Transverse colon (tissue), 4 donors: Measurements from ENCODE around the gene IZUMO3.

ENCODE experiments used
- EP300 ChIP-seq: sonication (generic); formaldehyde crosslinking; IDR thresholded peaks from one replicate; pipeline ENCODE4 v1.6.1; 2017; ENCODE audit warnings: antibody characterized with exemption, low read depth
- POLR2A ChIP-seq: fragments of 450-650 bp; IDR thresholded peaks from one replicate; pipeline ENCODE4 v1.6.1; 2016; ENCODE audit warnings: antibody characterized with exemption, mild to moderate bottlenecking, moderate library complexity
- POLR2AphosphoS5 ChIP-seq, 3 donors: sonication (generic); formaldehyde crosslinking; IDR thresholded peaks; one replicate each; pipeline ENCODE4 v1.6.1; 2016; ENCODE audit warnings: antibody characterized with exemption in 3 of 3
- TF ChIP-seq, protein P1 (sequence below), 5 experiments: fragments of 200-600 bp in 3 of 5; fragments of 450-650 bp in 2 of 5; sonication (generic) in 3 of 5; IDR thresholded peaks; 1 replicate in 2 of 5; 2 replicates in 3 of 5; pipeline ENCODE4 v1.5.1; 2016 to 2017; ENCODE audit warnings: antibody characterized with exemption in 5 of 5, inconsistent platforms in 3 of 5, mild to moderate bottlenecking in 2 of 5, moderate library complexity in 1 of 5

DNA sequence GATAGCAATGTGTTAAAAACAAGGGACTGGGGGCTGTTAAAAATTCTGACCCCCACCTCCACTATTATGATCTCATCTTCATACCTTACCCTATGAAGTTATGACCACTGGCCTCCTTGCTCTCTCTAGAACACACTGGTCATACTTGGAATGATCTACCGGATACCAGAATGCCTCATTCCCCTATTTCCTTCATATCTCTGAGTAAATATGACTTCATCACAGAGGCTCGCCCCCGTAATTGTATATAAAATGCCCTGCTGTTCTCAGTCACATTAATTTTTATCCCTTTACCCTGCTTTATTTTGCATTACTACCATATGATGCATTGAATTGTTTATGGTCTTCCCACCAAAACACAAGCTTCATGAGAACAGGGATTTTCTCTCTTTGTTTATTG is 29.2 kb downstream of the IZUMO3 start:
- TF ChIP-seq, protein P1, sequence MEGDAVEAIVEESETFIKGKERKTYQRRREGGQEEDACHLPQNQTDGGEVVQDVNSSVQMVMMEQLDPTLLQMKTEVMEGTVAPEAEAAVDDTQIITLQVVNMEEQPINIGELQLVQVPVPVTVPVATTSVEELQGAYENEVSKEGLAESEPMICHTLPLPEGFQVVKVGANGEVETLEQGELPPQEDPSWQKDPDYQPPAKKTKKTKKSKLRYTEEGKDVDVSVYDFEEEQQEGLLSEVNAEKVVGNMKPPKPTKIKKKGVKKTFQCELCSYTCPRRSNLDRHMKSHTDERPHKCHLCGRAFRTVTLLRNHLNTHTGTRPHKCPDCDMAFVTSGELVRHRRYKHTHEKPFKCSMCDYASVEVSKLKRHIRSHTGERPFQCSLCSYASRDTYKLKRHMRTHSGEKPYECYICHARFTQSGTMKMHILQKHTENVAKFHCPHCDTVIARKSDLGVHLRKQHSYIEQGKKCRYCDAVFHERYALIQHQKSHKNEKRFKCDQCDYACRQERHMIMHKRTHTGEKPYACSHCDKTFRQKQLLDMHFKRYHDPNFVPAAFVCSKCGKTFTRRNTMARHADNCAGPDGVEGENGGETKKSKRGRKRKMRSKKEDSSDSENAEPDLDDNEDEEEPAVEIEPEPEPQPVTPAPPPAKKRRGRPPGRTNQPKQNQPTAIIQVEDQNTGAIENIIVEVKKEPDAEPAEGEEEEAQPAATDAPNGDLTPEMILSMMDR (IDR thresholded peaks at IDR 0.05), result no peak
- TF ChIP-seq POLR2AphosphoS5 (IDR thresholded peaks at IDR 0.05) (no peak), POLR2A (no peak), EP300 (no peak)
